SK-N-SH (cell line): ENCODE data around the gene TROAP. TPM values are rescaled to one million over a fixed set of nuclear protein-coding genes. Genes with fewer than 3 reads are reported as not detected.

ENCODE experiments used
- CTCF ChIA-PET: fragments of 300-600, 350-600 bp; formaldehyde crosslinking; extraction: SDS; loops from one replicate; lab custom pipeline; 2021; lab: Yijun Ruan, JAX
- POLR2A ChIA-PET: fragments of 350-600 bp; sonication (Branson Sonifier 250); formaldehyde crosslinking; extraction: SDS; loops from one replicate; lab custom pipeline; 2020; ENCODE audit warnings: antibody characterized with exemption, inconsistent platforms; lab: Yijun Ruan, JAX
- DNase-seq: peaks from one replicate; pipeline ENCODE4 v3.0.0; 2012
- H2AFZ ChIP-seq: fragments of 200-600 bp; sonication (generic); 2 replicates; pipeline ENCODE4 v1.8.1; 2016; ENCODE audit warnings: antibody characterized with exemption, mild to moderate bottlenecking, low read depth
- H3F3A ChIP-seq: fragments of 200-600 bp; sonication (generic); replicated peaks from 2 replicates; pipeline ENCODE3; 2016; ENCODE audit warnings: antibody characterized with exemption, mild to moderate bottlenecking; ENCODE audit not compliant: insufficient read depth
- H3K27ac ChIP-seq, 2 experiments: fragments of 200-500 bp in 1 of 2; fragments of 200-600 bp in 1 of 2; sonication (Bioruptor generic) in 1 of 2; sonication (generic), shearing (Covaris generic) in 1 of 2; 2 replicates each; pipeline versions ENCODE4 v1.5.1 to v1.6.1; 2014 to 2016; ENCODE audit warnings: low read depth in 2 of 2, inconsistent platforms in 1 of 2, low read length in 1 of 2, mild to moderate bottlenecking in 1 of 2, mixed read lengths in 1 of 2
- H3K27me3 ChIP-seq: fragments of 200-600 bp; sonication (generic), shearing (Covaris generic); 2 replicates; pipeline ENCODE4 v1.6.1; 2016; ENCODE audit warnings: mixed run types; ENCODE audit not compliant: insufficient read depth
- H3K36me3 ChIP-seq, 2 experiments: fragments of 200-500 bp in 1 of 2; fragments of 200-600 bp in 1 of 2; sonication (Bioruptor generic) in 1 of 2; sonication (generic) in 1 of 2; replicated peaks in 1 of 2; 2 replicates each; pipeline versions ENCODE3 to v1.5.1; 2014 to 2016; ENCODE audit warnings: low read length in 1 of 2, mild to moderate bottlenecking in 1 of 2; ENCODE audit not compliant: insufficient read depth in 2 of 2, control insufficient read depth in 1 of 2
- H3K4me1 ChIP-seq, 2 experiments: fragments of 200-500 bp in 1 of 2; fragments of 200-600 bp in 1 of 2; sonication (Bioruptor generic) in 1 of 2; sonication (generic), shearing (Covaris generic) in 1 of 2; 2 replicates each; pipeline versions ENCODE4 v1.5.1 to v1.6.1; 2014 to 2016; ENCODE audit warnings: low read depth in 1 of 2, low read length in 1 of 2, mixed run types in 1 of 2; ENCODE audit not compliant: insufficient read depth in 2 of 2, control insufficient read depth in 1 of 2
- H3K4me2 ChIP-seq: fragments of 200-600 bp; sonication (generic), shearing (Covaris generic); 2 replicates; pipeline ENCODE4 v1.6.1; 2017; ENCODE audit warnings: mixed run types
- H3K4me3 ChIP-seq, 2 experiments: fragments of 200-500 bp in 1 of 2; fragments of 200-600 bp in 1 of 2; sonication (Bioruptor generic) in 1 of 2; sonication (generic), shearing (Covaris generic) in 1 of 2; 2 replicates each; pipeline versions ENCODE4 v1.5.1 to v1.8.1; 2014 to 2016; ENCODE audit warnings: low read depth in 2 of 2, inconsistent platforms in 1 of 2, low read length in 1 of 2, mild to moderate bottlenecking in 1 of 2, mixed read lengths in 1 of 2, moderate library complexity in 1 of 2
- H3K79me2 ChIP-seq: fragments of 200-600 bp; sonication (generic); 2 replicates; pipeline ENCODE4 v1.8.1; 2017; ENCODE audit warnings: mild to moderate bottlenecking; ENCODE audit not compliant: insufficient read depth
- H3K9ac ChIP-seq: fragments of 200-600 bp; sonication (generic); 2 replicates; pipeline ENCODE4 v1.6.1; 2017; ENCODE audit warnings: mixed run types
- H3K9me2 ChIP-seq: fragments of 200-600 bp; sonication (generic); 2 replicates; pipeline ENCODE4 v1.6.1; 2017; ENCODE audit warnings: mixed run types
- H3K9me3 ChIP-seq: fragments of 200-600 bp; sonication (generic); 2 replicates; pipeline ENCODE4 v1.6.1; 2017; ENCODE audit warnings: mixed run types, mild to moderate bottlenecking, moderate library complexity
- H4K20me1 ChIP-seq: fragments of 200-600 bp; sonication (generic); 2 replicates; pipeline ENCODE4 v1.6.1; 2017; ENCODE audit warnings: mild to moderate bottlenecking, mixed run types; ENCODE audit not compliant: insufficient read depth
- CHD2 ChIP-seq: fragments of 150-350 bp; IDR thresholded peaks from 2 replicates; pipeline ENCODE4 v1.6.1; 2018; ENCODE audit warnings: low read length; ENCODE audit not compliant: partially characterized antibody
- ELF1 ChIP-seq: IDR thresholded peaks from 2 replicates; pipeline ENCODE4 v1.4.0; 2012
- EZH2phosphoT487 ChIP-seq: fragments of 200-600 bp; sonication (generic); IDR thresholded peaks from 2 replicates; pipeline ENCODE4 v1.6.1; 2017; ENCODE audit warnings: low read depth, mixed run types, mild to moderate bottlenecking, antibody characterized with exemption, moderate library complexity, borderline replicate concordance
- FOXJ3 ChIP-seq: sonication (generic); formaldehyde crosslinking; IDR thresholded peaks from 2 replicates; pipeline ENCODE4 v1.5.1; 2020; ENCODE audit warnings: mild to moderate bottlenecking, missing genetic modification reagents
- FOXM1 ChIP-seq: IDR thresholded peaks from 2 replicates; pipeline ENCODE4 v1.4.0; 2012; ENCODE audit warnings: low read depth, mild to moderate bottlenecking
- GATA2 ChIP-seq: sonication (generic); formaldehyde crosslinking; IDR thresholded peaks from 2 replicates; pipeline ENCODE4 v1.5.0; 2020; ENCODE audit warnings: mild to moderate bottlenecking, missing genetic modification reagents
- MXI1 ChIP-seq: IDR thresholded peaks from 2 replicates; pipeline ENCODE4 v1.6.1; 2012; ENCODE audit warnings: mild to moderate bottlenecking, low read depth, low read length, improper control_type of control experiment
- POLR2AphosphoS5 ChIP-seq: IDR thresholded peaks from 2 replicates; pipeline ENCODE4 v1.6.1; 2012; ENCODE audit warnings: low read depth, low read length
- RXRA ChIP-seq: IDR thresholded peaks from 2 replicates; pipeline ENCODE4 v1.4.0; 2012; ENCODE audit warnings: low read depth, mild to moderate bottlenecking, borderline replicate concordance
- SIN3A ChIP-seq: IDR thresholded peaks from 2 replicates; pipeline ENCODE4 v1.6.1; 2012; ENCODE audit warnings: low read depth, mild to moderate bottlenecking, low read length, moderate library complexity, borderline replicate concordance
- TAF1 ChIP-seq: IDR thresholded peaks from 2 replicates; pipeline ENCODE4 v1.6.1; 2012; ENCODE audit warnings: low read depth, mild to moderate bottlenecking, low read length, moderate library complexity, borderline replicate concordance
- TEAD4 ChIP-seq: IDR thresholded peaks from 2 replicates; pipeline ENCODE4 v1.4.0; 2012; ENCODE audit warnings: mild to moderate bottlenecking, borderline replicate concordance; ENCODE audit not compliant: insufficient read depth
- YY1 ChIP-seq: IDR thresholded peaks from 2 replicates; pipeline ENCODE4 v1.4.0; 2012; ENCODE audit warnings: low read depth, mild to moderate bottlenecking
- WGBS: methylation state at CpG from one replicate; pipeline ENCODE4 v1.1.6; 2017; ENCODE audit warnings: low lambda C conversion rate; 5-methylcytosine and 5-hydroxymethylcytosine counted together
- polyA plus RNA-seq, 3 experiments: library from polyadenylated mRNA; depleted of rRNA; stranded (reverse); fragments of >200 nt; gene quantifications; 2 replicates each; pipeline ENCODE4 v1.2.3, GENCODE V29; 2012
- TF ChIP-seq, protein P1 (sequence below): fragments of 150-350 bp; IDR thresholded peaks from 2 replicates; pipeline ENCODE4 v1.6.1; 2017; ENCODE audit warnings: antibody characterized with exemption, low read length, low read depth, borderline replicate concordance

Gene TROAP
- polyA plus RNA-seq, 1 of the 3 experiments (the other 2 are of a cell fraction) = 26.2 TPM

GRCh38 chr12:49345051-49345824, 22.2 kb downstream of the TROAP start:
- no peaks in the 10 kb centered on the region for H3K9me2 ChIP-seq
- no peaks in the 10 kb centered on the region for H3K79me2 ChIP-seq
- no peak overlapping the region for H3K27ac ChIP-seq
- H3K4me2 ChIP-seq = peak overlapping the region; percentile 70
- TF ChIP-seq FOXJ3 (CRISPR knock-in tag) (no peak), FOXM1 (no peak), SIN3A (no peak), CHD2 (no peak), ELF1 (no peak), MXI1 (no peak), GATA2 (no peak), TEAD4 (no peak), EZH2phosphoT487 (no peak), POLR2AphosphoS5 (no peak), YY1 (no peak)
- TF ChIP-seq, protein P1, sequence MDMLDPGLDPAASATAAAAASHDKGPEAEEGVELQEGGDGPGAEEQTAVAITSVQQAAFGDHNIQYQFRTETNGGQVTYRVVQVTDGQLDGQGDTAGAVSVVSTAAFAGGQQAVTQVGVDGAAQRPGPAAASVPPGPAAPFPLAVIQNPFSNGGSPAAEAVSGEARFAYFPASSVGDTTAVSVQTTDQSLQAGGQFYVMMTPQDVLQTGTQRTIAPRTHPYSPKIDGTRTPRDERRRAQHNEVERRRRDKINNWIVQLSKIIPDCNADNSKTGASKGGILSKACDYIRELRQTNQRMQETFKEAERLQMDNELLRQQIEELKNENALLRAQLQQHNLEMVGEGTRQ = no peak
- peak overlapping the region; percentile 71; the same call in 1 of the 2 replicates for H2AFZ ChIP-seq
- peaks cover 15 to 38% of the 10 kb centered on the region in 2 experiments; a peak in 2 of 4 replicates for H3K4me1 ChIP-seq
- POLR2A ChIA-PET = interaction anchor here (1.5 kb wide), 1 partner anchor 56 kb away, joined by 3 read pairs; no protein-coding TSS in a partner anchor
- peaks cover 17% of the 10 kb centered on the region for H3F3A ChIP-seq
- WGBS = 10% methylated on average over 50 of the region's 70 CpGs
- peaks cover 5% of the 10 kb centered on the region; the same call in 1 of the 2 replicates for H3K27me3 ChIP-seq
- no peaks in the 10 kb centered on the region for H4K20me1 ChIP-seq
- CTCF ChIA-PET = interaction anchor here (1.0 to 10.6 kb wide), 6 partner anchors 8 to 257 kb away, joined by 3 to 256 read pairs (median 38); partner anchors contain the start of genes C1QL4 and PRPH
- DNase-seq = peak; percentile 82
- no peaks in the 10 kb centered on the region for H3K36me3 ChIP-seq
- peak overlapping the region; percentile 27 to 54; a peak in 3 of 4 replicates for H3K4me3 ChIP-seq
- H3K9ac ChIP-seq = no peak overlapping the region
- no peaks in the 10 kb centered on the region for H3K9me3 ChIP-seq

DNA sequence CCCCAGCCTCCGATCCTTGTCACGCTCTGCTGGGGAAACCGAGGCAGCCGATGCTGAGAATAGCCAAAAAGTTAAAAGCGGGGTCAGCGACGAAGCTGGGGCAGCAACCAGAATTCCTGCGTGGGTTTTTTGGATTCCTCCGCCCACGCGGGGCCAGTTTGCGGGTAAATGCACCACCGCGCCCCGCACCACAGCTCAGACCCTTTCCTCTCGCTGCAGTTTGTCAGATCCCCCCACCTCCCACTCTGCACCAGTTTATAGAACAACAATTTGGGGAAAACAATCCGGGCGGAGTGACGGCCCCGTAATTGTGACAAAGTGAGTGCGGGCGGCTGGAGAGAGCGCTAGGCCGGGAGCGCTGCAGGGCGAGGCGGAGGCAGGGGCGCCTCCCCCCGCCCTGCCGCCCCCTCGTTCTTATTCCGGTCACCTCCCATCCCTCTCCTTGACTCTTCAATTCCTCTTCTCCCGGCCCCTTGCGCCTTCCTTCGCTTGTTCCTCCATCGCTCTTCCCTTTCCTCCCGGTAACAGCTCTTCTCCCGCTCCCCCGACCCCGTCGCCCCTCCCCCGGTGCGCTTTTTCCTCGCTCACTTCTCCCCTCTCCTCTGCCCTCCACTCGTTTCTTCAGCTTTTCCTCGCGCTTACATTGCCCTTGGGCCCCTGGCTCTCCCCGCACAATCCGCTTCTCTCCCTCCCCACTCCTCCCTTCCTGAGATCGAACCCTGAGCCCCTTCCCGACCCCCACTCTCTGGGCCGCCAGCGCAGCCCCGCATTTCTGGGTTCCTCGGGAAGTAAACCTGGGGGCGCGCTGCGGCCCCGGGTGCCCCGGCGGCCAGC, 23.0 kb downstream of the TROAP start:
- Histone ChIP-seq H3K9ac (no peak overlapping the region), H3K9me2 (no peaks in the 10 kb centered on the region), H3K79me2 (no peaks in the 10 kb centered on the region), H3K9me3 (no peaks in the 10 kb centered on the region), H3F3A (peaks cover 13% of the 10 kb centered on the region), H3K27ac (no peak overlapping the region), H3K4me3 (peak overlapping the region; percentile 27 to 54; a peak in 3 of 4 replicates), H3K4me1 (peaks cover 15 to 38% of the 10 kb centered on the region in 2 experiments; a peak in 2 of 4 replicates), H2AFZ (peak overlapping the region; percentile 71; the same call in 1 of the 2 replicates), H3K36me3 (no peaks in the 10 kb centered on the region), H4K20me1 (no peaks in the 10 kb centered on the region), H3K27me3 (peaks cover 5% of the 10 kb centered on the region; the same call in 1 of the 2 replicates), H3K4me2 (peak overlapping the region; percentile 58)
- WGBS = 23% methylated on average over 61 of the region's 61 CpGs
- ChIA-PET POLR2A (interaction anchor here (1.5 kb wide), 1 partner anchor 57 kb away, joined by 3 read pairs; no protein-coding TSS in a partner anchor), CTCF (interaction anchor here (0.6 to 10.6 kb wide), 20 partner anchors 9 to 257 kb away, joined by 3 to 256 read pairs (median 8); partner anchors contain the start of genes C1QL4, MCRS1 and PRPH)
- peak; percentile 67 for DNase-seq
- no peak for TF ChIP-seq TAF1
- TF ChIP-seq TEAD4 = no peak
- no peak for TF ChIP-seq RXRA
